H1 (cell line): ENCODE measurements around the gene TMBIM6. TPM values are rescaled to one million over a fixed set of nuclear protein-coding genes. Genes with fewer than 3 reads are reported as not detected.

Experiments
- ATF2 ChIP-seq: IDR thresholded peaks from 2 replicates; pipeline ENCODE4 v1.6.1; 2012; ENCODE audit warnings: low read length, inconsistent platforms
- POLR2A ChIP-seq, 2 experiments: IDR thresholded peaks; 1 replicate in 1 of 2; 2 replicates in 1 of 2; pipeline ENCODE4 v1.6.1; 2011; ENCODE audit warnings: low read depth in 2 of 2, low read length in 2 of 2, mild to moderate bottlenecking in 2 of 2; ENCODE audit errors: control extremely low read depth in 1 of 2
- POLR2AphosphoS5 ChIP-seq: IDR thresholded peaks from 2 replicates; pipeline ENCODE4 v1.6.1; 2011; ENCODE audit warnings: low read depth, low read length
- polyA plus RNA-seq, 7 experiments: library from polyadenylated mRNA; depleted of rRNA in 3 of 7; stranded (reverse) in 5 of 7; unstranded in 2 of 7; fragments of >200 nt in 5 of 7; fragments of 200-250 nt in 2 of 7; gene quantifications; 1 replicate in 5 of 7; 2 replicates in 1 of 7; 4 replicates in 1 of 7; pipeline versions ENCODE4 v1.2.1 to v1.2.3, GENCODE V29; 2011 to 2013; ENCODE audit warnings: missing spikeins in 2 of 7, mixed read lengths in 2 of 7
- total RNA-seq: library from RNA; stranded (reverse); fragmentation: NEBNext Ultra II Directional; extraction: Animal tissue kit (Norgen Biotek cat#: 25700); gene quantifications from 2 replicates; pipeline ENCODE4 v1.2.1, GENCODE V29; 2021

The TMBIM6 gene
- total and polyA plus RNA-seq, 2 of the 8 experiments (the other 6 are each of a cell fraction or from before 2014, with no cell fraction given): 423 to 556 TPM

DNA sequence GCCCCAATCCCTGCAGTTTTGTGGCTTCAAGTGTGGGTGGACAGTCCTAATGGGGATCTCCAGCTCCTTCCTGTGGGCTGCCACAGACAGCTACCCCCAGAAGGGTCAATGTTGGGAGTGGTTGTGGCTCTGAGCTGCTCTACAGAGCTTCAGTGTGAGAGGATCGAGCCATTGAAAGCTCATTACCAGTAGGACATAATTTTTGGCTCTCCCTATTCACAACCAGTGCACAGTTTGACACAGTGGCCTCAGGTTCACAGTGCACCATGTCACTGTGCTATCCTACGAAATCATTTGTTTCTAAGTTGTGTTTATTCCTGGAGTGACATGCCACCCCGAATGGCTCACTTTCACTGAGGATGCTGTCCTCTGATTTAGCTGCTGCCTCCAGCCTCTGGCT lies 22.8 kb downstream of the TMBIM6 start (continued):
- TF ChIP-seq ATF2 (no peak), POLR2A (IDR thresholded peaks at IDR 0.05; ENCODE audit: control extremely low read depth in 1 of 2, low read depth in 2 of 2, low read length in 2 of 2) (no peak), POLR2AphosphoS5 (no peak)
